GM12874 (cell line): Measurements from ENCODE around the gene TSPO.

Experiments used
- CTCF ChIP-seq: IDR thresholded peaks from 2 replicates; pipeline ENCODE4 v1.5.1; 2011; ENCODE audit warnings: low read depth, mild to moderate bottlenecking, control low read depth, low read length, moderate library complexity; ENCODE audit not compliant: insufficient read depth

Gene TSPO

DNA sequence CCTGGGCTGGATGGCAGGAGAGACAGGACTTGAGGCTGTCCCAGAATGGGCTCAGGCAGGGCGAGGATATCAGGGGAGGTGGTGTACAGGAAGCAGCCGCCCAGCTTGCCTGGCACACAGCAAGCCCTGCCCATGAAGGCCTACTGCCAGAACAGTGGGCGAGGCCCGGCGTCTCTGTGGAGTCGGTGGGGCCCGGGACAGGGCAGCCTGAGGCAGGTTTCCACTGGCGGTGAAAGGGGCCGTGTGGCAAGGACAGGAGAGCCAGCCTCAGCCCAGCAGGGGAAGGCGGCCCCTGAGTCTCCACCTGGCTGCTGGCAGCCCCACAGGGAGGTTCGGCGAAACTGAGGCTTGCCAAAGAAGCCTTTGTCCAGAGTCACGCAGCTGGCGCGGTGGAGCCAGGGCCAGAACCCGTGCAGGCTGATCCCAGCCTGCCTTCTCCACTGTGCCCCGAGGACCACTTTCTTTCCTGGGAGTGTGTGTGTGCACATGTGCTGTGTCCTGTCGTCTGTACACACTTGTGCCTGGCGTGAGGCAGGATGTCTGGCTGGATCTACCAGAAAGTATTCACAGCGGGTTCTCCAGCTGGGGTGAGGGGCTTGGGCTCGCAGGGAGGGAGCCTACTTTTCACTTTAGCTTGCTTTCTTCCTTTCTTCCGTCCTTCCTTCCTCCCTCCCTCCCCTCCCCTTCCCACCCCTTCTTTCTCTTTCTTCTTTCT lies 1.2 kb downstream of the TSPO start:
- TF ChIP-seq CTCF = no peak

DNA sequence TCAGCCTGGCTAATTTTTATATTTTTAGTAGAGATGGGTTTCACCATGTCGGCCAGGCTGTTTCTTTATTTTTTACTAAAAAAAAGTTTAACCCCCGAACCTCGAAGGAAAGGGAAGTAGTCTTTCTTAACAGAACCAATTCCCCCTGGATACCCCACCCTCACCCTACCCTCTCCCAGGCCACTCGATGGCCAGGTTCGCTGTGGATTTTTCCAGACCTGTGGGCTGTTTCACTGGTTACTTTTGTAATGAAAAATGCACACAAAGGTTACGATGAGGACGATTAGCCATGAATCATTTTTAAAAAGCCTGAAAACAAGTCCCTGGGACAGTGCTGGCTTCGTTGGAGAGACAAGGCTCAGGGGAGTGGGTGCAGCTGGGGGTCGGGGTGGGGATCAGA lies 2.5 kb downstream of the TSPO start:
- no peak for TF ChIP-seq CTCF

- no peak for TF ChIP-seq CTCF
These were observed 3.7 kb downstream of the TSPO start for GRCh38 chr22:43154887-43155536.

DNA sequence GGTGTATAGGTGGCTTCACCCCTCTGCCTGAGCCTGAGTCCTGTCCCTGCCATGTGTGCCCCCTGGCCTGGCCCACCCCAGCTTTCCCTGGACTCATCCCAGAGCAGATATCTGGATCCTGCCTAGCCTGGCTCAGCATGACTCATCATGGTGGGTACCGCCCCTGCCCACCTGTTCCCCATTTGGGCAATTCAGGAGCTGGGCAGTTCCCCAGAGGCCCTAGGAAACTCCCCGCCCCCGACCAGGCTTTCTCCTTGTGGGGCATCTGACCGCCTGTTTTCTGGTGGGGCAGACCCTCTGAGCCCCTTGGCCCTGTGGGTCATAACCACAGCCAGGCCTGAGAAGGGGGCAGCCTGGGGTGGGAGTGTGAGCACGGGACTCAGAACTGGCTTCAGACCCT lies 4.4 kb downstream of the TSPO start:
- TF ChIP-seq CTCF = no peak

DNA sequence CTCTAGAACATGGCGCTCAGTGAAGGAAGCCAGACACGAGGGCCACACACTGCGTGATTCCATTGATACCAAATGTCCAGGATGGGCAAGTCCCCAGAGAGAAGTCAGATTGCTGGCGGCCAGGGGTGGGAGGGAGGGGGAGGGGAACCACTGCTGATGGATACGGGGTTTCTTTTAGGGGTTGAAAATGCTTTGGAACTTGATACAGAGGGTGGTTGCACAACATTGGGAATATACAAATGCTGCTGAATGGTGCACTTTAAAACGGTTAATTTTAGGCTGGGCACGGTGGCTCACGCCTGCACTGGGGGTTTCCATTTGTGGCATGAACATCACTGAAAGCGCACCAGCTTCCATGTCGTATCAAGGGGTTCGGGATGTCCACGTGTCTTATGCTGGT lies 5.1 kb downstream of the TSPO start:
- no peak for TF ChIP-seq CTCF

GRCh38 chr22:43157874-43158546 lies 6.7 kb downstream of the TSPO start:
- TF ChIP-seq CTCF = no peak

GRCh38 chr22:43158778-43159483 lies 7.6 kb downstream of the TSPO start:
- no peak for TF ChIP-seq CTCF
